Heart left ventricle (tissue), 13 donors: ENCODE results near the gene PATJ.

Experiments
- CTCF ChIP-seq, 12 donors: fragments of 200-600 bp; sonication (generic) in 4 of 12; IDR thresholded peaks; one replicate each; pipeline versions ENCODE4 v1.5.0 to v1.8.0; 2018 to 2022; ENCODE audit warnings: antibody characterized with exemption in 12 of 12, mild to moderate bottlenecking in 5 of 12
- POLR2A ChIP-seq, 2 donors: fragments of 450-650 bp; IDR thresholded peaks; one replicate each; pipeline ENCODE4 v1.6.1; 2017; ENCODE audit warnings: antibody characterized with exemption in 2 of 2, mild to moderate bottlenecking in 2 of 2, moderate library complexity in 2 of 2
- donor health status: ischemic (EF 13 %, LVEDD 7.1; RV severe dilation, severe dysfunction).
- donor health status: DM: no; HTN: yes; CAD: no.
- donor health status: DM: no; HTN: no; CAD: no.
- donor health status: ischemic (EF 25% LVEDD 6.9; RV normal size, moderate dysfunction).
- donor health status: ischemic (EF 25% LVEDD 5.7; RV mildly dilated, moderate dysfunction).
- donor health status: ischemic (EF 35%, LVEDD 5.7; RV mildly dilated, moderate dysfunction).
- donor health status: nonischemic (EF 11% LVEDD 7.7; RV severe dilation, severe dysfunction).
- donor health status: DM: yes; HTN: yes; CAD: no.
- donor health status: PGD.
- donor health status: ischemic (EF 29% LVEDD 5.4; RV normal size, mild dysfunction).
- donor health status: nonischemic (EF 23%, LVEDD 6.1; RV moderate dilation, normal function).

- TF ChIP-seq CTCF (IDR thresholded peaks at IDR 0.05) (no peak), POLR2A (IDR thresholded peaks at IDR 0.05) (no peak)
Measured at GRCh38 chr1:62084310-62084890, 342.1 kb downstream of the PATJ start.
